ENCODE results near the gene SULF2.

DNA sequence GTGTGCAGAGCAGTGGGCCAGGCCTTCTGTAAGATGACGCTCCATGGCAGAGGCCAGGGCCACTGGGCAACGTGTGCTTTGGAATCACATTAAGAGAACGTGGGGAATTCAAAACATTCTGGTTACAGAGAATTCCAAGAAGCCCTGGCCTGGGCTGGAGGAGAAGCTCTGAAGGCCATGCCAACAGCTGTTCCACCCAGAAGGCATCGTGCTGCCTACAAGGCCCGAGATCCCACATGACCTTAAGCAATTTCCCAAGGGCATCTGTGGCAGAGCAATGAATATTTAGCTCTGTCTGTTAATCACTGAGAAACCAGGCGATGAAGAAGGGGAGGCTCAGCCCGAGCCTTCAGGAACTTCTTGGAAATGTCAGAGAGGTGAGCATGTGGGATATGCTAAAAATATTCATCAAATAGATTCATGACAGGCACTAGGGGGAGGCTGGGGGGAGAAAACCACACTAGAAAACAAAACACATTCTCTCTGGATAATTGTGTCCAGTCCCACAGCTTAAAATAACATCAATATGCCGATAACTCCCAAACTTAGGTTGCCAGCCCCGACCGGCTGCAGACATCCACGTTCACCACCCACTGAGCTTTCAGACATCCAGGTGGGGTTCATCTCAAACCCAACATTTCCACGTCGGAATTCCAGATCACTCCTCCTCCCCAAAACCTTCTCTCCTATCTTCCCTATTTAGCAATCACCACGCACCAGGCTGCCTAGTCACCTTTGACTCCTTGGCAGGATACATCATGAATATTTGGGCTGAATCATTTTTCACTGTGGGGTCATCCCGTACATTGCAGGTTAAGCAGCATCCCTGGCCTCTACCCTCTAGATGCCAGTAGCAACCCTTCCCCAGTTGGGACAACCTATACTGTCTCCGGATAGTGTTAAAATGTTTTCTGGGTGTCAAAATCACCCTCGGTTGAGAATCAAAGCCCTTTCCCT lies 6.6 kb downstream of the SULF2 start:
- TF ChIP-seq, protein P1, sequence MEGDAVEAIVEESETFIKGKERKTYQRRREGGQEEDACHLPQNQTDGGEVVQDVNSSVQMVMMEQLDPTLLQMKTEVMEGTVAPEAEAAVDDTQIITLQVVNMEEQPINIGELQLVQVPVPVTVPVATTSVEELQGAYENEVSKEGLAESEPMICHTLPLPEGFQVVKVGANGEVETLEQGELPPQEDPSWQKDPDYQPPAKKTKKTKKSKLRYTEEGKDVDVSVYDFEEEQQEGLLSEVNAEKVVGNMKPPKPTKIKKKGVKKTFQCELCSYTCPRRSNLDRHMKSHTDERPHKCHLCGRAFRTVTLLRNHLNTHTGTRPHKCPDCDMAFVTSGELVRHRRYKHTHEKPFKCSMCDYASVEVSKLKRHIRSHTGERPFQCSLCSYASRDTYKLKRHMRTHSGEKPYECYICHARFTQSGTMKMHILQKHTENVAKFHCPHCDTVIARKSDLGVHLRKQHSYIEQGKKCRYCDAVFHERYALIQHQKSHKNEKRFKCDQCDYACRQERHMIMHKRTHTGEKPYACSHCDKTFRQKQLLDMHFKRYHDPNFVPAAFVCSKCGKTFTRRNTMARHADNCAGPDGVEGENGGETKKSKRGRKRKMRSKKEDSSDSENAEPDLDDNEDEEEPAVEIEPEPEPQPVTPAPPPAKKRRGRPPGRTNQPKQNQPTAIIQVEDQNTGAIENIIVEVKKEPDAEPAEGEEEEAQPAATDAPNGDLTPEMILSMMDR (IDR thresholded peaks at IDR 0.05): no peak
- TF ChIP-seq POLR2AphosphoS5 (IDR thresholded peaks at IDR 0.05): no peak
- TF ChIP-seq POLR2A (IDR thresholded peaks at IDR 0.05): no peak
